HepG2 (cell line): ENCODE measurements around the gene SUSD2. TPM values are rescaled to one million over a fixed set of nuclear protein-coding genes. Genes with fewer than 3 reads are reported as not detected.

ENCODE experiments used
- ARNT ChIP-seq: fragments of 450-650 bp; IDR thresholded peaks from 2 replicates; pipeline ENCODE4 v1.6.1; 2017
- ATF6 ChIP-seq: sonication (generic); formaldehyde crosslinking; conservative IDR thresholded peaks from 2 replicates; pipeline ENCODE4 v1.4.0; 2020; ENCODE audit warnings: missing genetic modification reagents
- CSRNP2 ChIP-seq: sonication (generic); formaldehyde crosslinking; conservative IDR thresholded peaks from 2 replicates; pipeline ENCODE4 v1.8.0; 2022; ENCODE audit warnings: low read depth, missing genetic modification reagents
- DMAP1 ChIP-seq: IDR thresholded peaks from 2 replicates; pipeline ENCODE4 v1.6.1; 2016
- E2F2 ChIP-seq: sonication (generic); formaldehyde crosslinking; IDR thresholded peaks from 2 replicates; pipeline ENCODE4 v1.4.0; 2020; ENCODE audit warnings: missing genetic modification reagents, borderline replicate concordance
- E2F5 ChIP-seq: sonication (generic); formaldehyde crosslinking; conservative IDR thresholded peaks from 2 replicates; pipeline ENCODE4 v1.4.0; 2020; ENCODE audit warnings: missing genetic modification reagents
- FLYWCH1 ChIP-seq: sonication (generic); formaldehyde crosslinking; IDR thresholded peaks from 2 replicates; pipeline ENCODE4 v1.8.1; 2023; ENCODE audit warnings: mild to moderate bottlenecking, missing genetic modification reagents
- HNF1A ChIP-seq, 2 experiments: sonication (generic) in 1 of 2; formaldehyde crosslinking in 1 of 2; IDR thresholded peaks; 2 replicates each; pipeline versions ENCODE4 v1.4.0 to v1.6.1; 2016 to 2020; ENCODE audit warnings: borderline replicate concordance in 1 of 2, low read depth in 1 of 2, mild to moderate bottlenecking in 1 of 2, missing genetic modification reagents in 1 of 2
- RARG ChIP-seq: sonication (generic); formaldehyde crosslinking; IDR thresholded peaks from 2 replicates; pipeline ENCODE4 v1.4.0; 2020; ENCODE audit warnings: low read depth, mild to moderate bottlenecking, missing genetic modification reagents
- SCMH1 ChIP-seq: sonication (generic); formaldehyde crosslinking; IDR thresholded peaks from 2 replicates; pipeline ENCODE4 v1.9.0; 2021; ENCODE audit warnings: missing genetic modification reagents, mild to moderate bottlenecking, borderline replicate concordance
- SNAPC2 ChIP-seq: sonication (generic); formaldehyde crosslinking; IDR thresholded peaks from 2 replicates; pipeline ENCODE4 v1.8.1; 2022; ENCODE audit warnings: mild to moderate bottlenecking, missing genetic modification reagents
- SP1 ChIP-seq, 2 experiments: fragments of 450-650 bp in 1 of 2; sonication (generic) in 1 of 2; formaldehyde crosslinking in 1 of 2; IDR thresholded peaks; 2 replicates each; pipeline versions ENCODE4 v1.4.0 to v1.6.1; 2016 to 2020; ENCODE audit warnings: missing genetic modification reagents in 1 of 2
- TCF7 ChIP-seq: sonication (generic); IDR thresholded peaks from 2 replicates; pipeline ENCODE4 v1.6.1; 2016; ENCODE audit warnings: antibody characterized with exemption, low read depth
- XBP1 ChIP-seq: sonication (generic); formaldehyde crosslinking; IDR thresholded peaks from 2 replicates; pipeline ENCODE4 v1.5.0; 2020; ENCODE audit warnings: missing genetic modification reagents
- ZC3H13 ChIP-seq: sonication (generic); formaldehyde crosslinking; IDR thresholded peaks from 2 replicates; pipeline ENCODE4 v1.8.1; 2023; ENCODE audit warnings: mild to moderate bottlenecking, missing genetic modification reagents, moderate library complexity
- ZKSCAN5 ChIP-seq: sonication (generic); formaldehyde crosslinking; IDR thresholded peaks from 2 replicates; pipeline ENCODE4 v1.5.1; 2020; ENCODE audit warnings: mild to moderate bottlenecking, missing genetic modification reagents
- ZNF260 ChIP-seq: sonication (generic); formaldehyde crosslinking; IDR thresholded peaks from 2 replicates; pipeline ENCODE4 v1.4.0; 2020; ENCODE audit warnings: missing genetic modification reagents, low read depth, mild to moderate bottlenecking, borderline replicate concordance
- ZNF564 ChIP-seq: sonication (generic); formaldehyde crosslinking; IDR thresholded peaks from 2 replicates; pipeline ENCODE4 v1.8.1; 2023; ENCODE audit warnings: mild to moderate bottlenecking, missing genetic modification reagents
- ZNF616 ChIP-seq: sonication (generic); formaldehyde crosslinking; IDR thresholded peaks from 2 replicates; pipeline ENCODE4 v1.5.0; 2020; ENCODE audit warnings: low read depth, mild to moderate bottlenecking, missing genetic modification reagents
- polyA plus RNA-seq, 8 experiments: library from polyadenylated mRNA; depleted of rRNA in 3 of 8; stranded (reverse) in 7 of 8; unstranded in 1 of 8; fragments of >200 nt; fragmentation: Illumina TruSeq in 4 of 8; extraction: Trizol in 4 of 8; gene quantifications; 2 replicates each; pipeline versions ENCODE4 v1.2.1 to v1.2.3, GENCODE V29; 2011 to 2016; ENCODE audit warnings: low read depth in 4 of 8, missing spikeins in 1 of 8, mixed read lengths in 1 of 8; ENCODE audit not compliant: insufficient read depth in 1 of 8
- total RNA-seq, 5 experiments: library from RNA; depleted of rRNA; stranded (reverse); fragments of >200 nt; fragmentation: Illumina TruSeq; extraction: Trizol; gene quantifications; 2 replicates each; pipeline ENCODE4 v1.2.3, GENCODE V29; 2016; ENCODE audit warnings: low read depth in 1 of 5

SUSD2 gene
- total and polyA plus RNA-seq, 2 of the 13 experiments (the other 11 are each of a cell fraction or from before 2014, with no cell fraction given): 2.1 to 11.0 TPM

- TF ChIP-seq CSRNP2: no peak
- TF ChIP-seq DMAP1 (CRISPR knock-in tag): no peak
- TF ChIP-seq FLYWCH1 (CRISPR knock-in tag): no peak
- TF ChIP-seq ARNT: no peak
- TF ChIP-seq SP1 (IDR thresholded peaks at IDR 0.05): no peak
- no peak for TF ChIP-seq SP1 (CRISPR knock-in tag; IDR thresholded peaks at IDR 0.05)
- 0 out of 2 replicates have a peak, but pooled peaks have one; percentile 21 for TF ChIP-seq RARG (CRISPR knock-in tag)
- TF ChIP-seq E2F5 (CRISPR knock-in tag): no peak
- no peak for TF ChIP-seq HNF1A (IDR thresholded peaks at IDR 0.05; ENCODE audit: low read depth)
- no peak for TF ChIP-seq HNF1A (CRISPR knock-in tag; IDR thresholded peaks at IDR 0.05; ENCODE audit: borderline replicate concordance)
- TF ChIP-seq SCMH1 (CRISPR knock-in tag): no peak
- no peak for TF ChIP-seq ATF6 (CRISPR knock-in tag)
- TF ChIP-seq ZNF616 (CRISPR knock-in tag): no peak
- no peak for TF ChIP-seq ZKSCAN5 (CRISPR knock-in tag)
- no peak for TF ChIP-seq SNAPC2
- no peak for TF ChIP-seq TCF7
- no peak for TF ChIP-seq ZNF260 (CRISPR knock-in tag)
- TF ChIP-seq ZNF564 (CRISPR knock-in tag): no peak
- no peak for TF ChIP-seq ZC3H13
- no peak for TF ChIP-seq E2F2 (CRISPR knock-in tag)
- no peak for TF ChIP-seq XBP1 (CRISPR knock-in tag)
These were observed 25.0 kb upstream of the SUSD2 start (continued) for GRCh38 chr22:24156141-24156912.
